Keratinocyte (primary cell): ENCODE results near the gene GFOD1. TPM values are rescaled to one million over a fixed set of nuclear protein-coding genes. Genes with fewer than 3 reads are reported as not detected.

Experiments used
- DNase-seq: peaks from one replicate; pipeline ENCODE4 v3.0.0-alpha.2; 2011; ENCODE audit warnings: low read depth, missing footprints, low spot score
- FAIRE-seq: peaks from 2 replicates; lab custom pipeline; 2011; peaks lifted over from hg19 to GRCh38; lab: Jason Lieb, UNC
- H2AFZ ChIP-seq: 2 replicates; pipeline ENCODE4 v1.6.0; 2012; ENCODE audit warnings: low read length, control low read depth, inconsistent platforms; ENCODE audit not compliant: control insufficient read depth
- H3K27ac ChIP-seq: 2 replicates; pipeline ENCODE4 v1.5.1; 2011; ENCODE audit warnings: low read length; ENCODE audit not compliant: control insufficient read depth, insufficient read depth
- H3K27me3 ChIP-seq: 3 replicates; pipeline ENCODE4 v1.6.0; 2011; ENCODE audit warnings: low read length; ENCODE audit not compliant: control insufficient read depth, insufficient read depth; ENCODE audit errors: extremely low read depth
- H3K36me3 ChIP-seq, 2 experiments: 2 replicates in 1 of 2; 3 replicates in 1 of 2; pipeline ENCODE4 v1.5.1; 2011; ENCODE audit warnings: low read length in 2 of 2, mild to moderate bottlenecking in 1 of 2; ENCODE audit not compliant: control insufficient read depth in 2 of 2, insufficient read depth in 2 of 2; ENCODE audit errors: extremely low read depth in 1 of 2
- H3K4me1 ChIP-seq: 3 replicates; pipeline ENCODE4 v1.5.1; 2011; ENCODE audit warnings: low read length; ENCODE audit not compliant: control insufficient read depth, insufficient read depth; ENCODE audit errors: extremely low read depth
- H3K4me2 ChIP-seq: 3 replicates; pipeline ENCODE4 v1.6.0; 2011; ENCODE audit warnings: low read depth, low read length; ENCODE audit not compliant: control insufficient read depth, insufficient read depth; ENCODE audit errors: extremely low read depth
- H3K4me3 ChIP-seq, 3 experiments: fragments of 200-600 bp in 1 of 3; sonication (generic) in 1 of 3; 2 replicates in 2 of 3; 3 replicates in 1 of 3; pipeline ENCODE4 v1.5.1; 2011 to 2016; ENCODE audit warnings: low read length in 3 of 3, mild to moderate bottlenecking in 3 of 3, control low read depth in 2 of 3, inconsistent platforms in 1 of 3, low read depth in 1 of 3, mixed read lengths in 1 of 3, mixed run types in 1 of 3, moderate library complexity in 1 of 3; ENCODE audit not compliant: control insufficient read depth in 2 of 3, insufficient read depth in 2 of 3; ENCODE audit errors: extremely low read depth in 1 of 3
- H3K79me2 ChIP-seq: 2 replicates; pipeline ENCODE4 v1.6.0; 2012; ENCODE audit warnings: low read length; ENCODE audit not compliant: control insufficient read depth, insufficient read depth
- H3K9ac ChIP-seq: 3 replicates; pipeline ENCODE4 v1.6.0; 2011; ENCODE audit warnings: low read length; ENCODE audit not compliant: control insufficient read depth, insufficient read depth; ENCODE audit errors: extremely low read depth
- H3K9me1 ChIP-seq: 3 replicates; pipeline ENCODE4 v1.6.0; 2011; ENCODE audit warnings: low read length; ENCODE audit not compliant: control insufficient read depth, insufficient read depth; ENCODE audit errors: extremely low read depth
- H3K9me3 ChIP-seq: 2 replicates; pipeline ENCODE4 v1.5.1; 2012; ENCODE audit warnings: low read depth, low read length; ENCODE audit not compliant: control insufficient read depth
- H4K20me1 ChIP-seq: 3 replicates; pipeline ENCODE4 v1.6.0; 2011; ENCODE audit warnings: low read length; ENCODE audit not compliant: control insufficient read depth, insufficient read depth; ENCODE audit errors: extremely low read depth
- EZH2 ChIP-seq: IDR thresholded peaks from one replicate; pipeline ENCODE4 v1.6.1; 2012; ENCODE audit warnings: inconsistent platforms, mild to moderate bottlenecking, low read length, moderate library complexity
- dilution Hi-C: fragments of 300-500 bp; cut with MboI; formaldehyde crosslinking; loops from one replicate; pipeline ENCODE4 v1.7.0; 2020; ENCODE audit warnings: low sequenced_read_pairs; ENCODE audit not compliant: extremely low pct_ligation_motif_present
- polyA plus RNA-seq, 5 experiments: library from polyadenylated mRNA; depleted of rRNA in 3 of 5; stranded (reverse) in 3 of 5; stranded (forward) in 1 of 5; unstranded in 1 of 5; fragments of >200 nt; gene quantifications; 1 replicate in 1 of 5; 2 replicates in 3 of 5; 3 replicates in 1 of 5; pipeline versions ENCODE4 v1.2.1 to v1.2.3, GENCODE V29; 2011 to 2012; ENCODE audit warnings: missing spikeins in 2 of 5, low read depth in 1 of 5, low replicate concordance in 1 of 5
- TF ChIP-seq, protein P1 (sequence below), 3 experiments: IDR thresholded peaks in 1 of 3; conservative IDR thresholded peaks in 1 of 3; optimal IDR thresholded peaks in 1 of 3; 2 replicates in 2 of 3; 3 replicates in 1 of 3; pipeline versions ENCODE3 to v1.5.1; 2011; ENCODE audit warnings: low read length in 3 of 3, mild to moderate bottlenecking in 3 of 3, moderate library complexity in 2 of 3, control low read depth in 1 of 3, inconsistent platforms in 1 of 3; ENCODE audit not compliant: insufficient read depth in 2 of 3; ENCODE audit errors: extremely low read depth in 1 of 3

GFOD1 gene
- polyA plus RNA-seq, 1 donor (not counting 4 experiments of a cell fraction or from before 2014, with no cell fraction given), result 7.2 TPM

- Histone ChIP-seq H3K4me2 (no peak overlapping the region), H4K20me1 (no peaks in the 10 kb centered on the region), H2AFZ (no peak overlapping the region), H3K9me3 (no peaks in the 10 kb centered on the region), H3K4me1 (peaks cover 36% of the 10 kb centered on the region), H3K27ac (no peak overlapping the region), H3K4me3 (no peak overlapping the region), H3K79me2 (peaks cover 25% of the 10 kb centered on the region), H3K9me1 (no peaks in the 10 kb centered on the region), H3K36me3 (no peaks in the 10 kb centered on the region), H3K9ac (no peak overlapping the region), H3K27me3 (no peaks in the 10 kb centered on the region)
- dilution Hi-C loops, result no loop called here
- FAIRE-seq, result no peak
- no peak for DNase-seq
- TF ChIP-seq, protein P1, sequence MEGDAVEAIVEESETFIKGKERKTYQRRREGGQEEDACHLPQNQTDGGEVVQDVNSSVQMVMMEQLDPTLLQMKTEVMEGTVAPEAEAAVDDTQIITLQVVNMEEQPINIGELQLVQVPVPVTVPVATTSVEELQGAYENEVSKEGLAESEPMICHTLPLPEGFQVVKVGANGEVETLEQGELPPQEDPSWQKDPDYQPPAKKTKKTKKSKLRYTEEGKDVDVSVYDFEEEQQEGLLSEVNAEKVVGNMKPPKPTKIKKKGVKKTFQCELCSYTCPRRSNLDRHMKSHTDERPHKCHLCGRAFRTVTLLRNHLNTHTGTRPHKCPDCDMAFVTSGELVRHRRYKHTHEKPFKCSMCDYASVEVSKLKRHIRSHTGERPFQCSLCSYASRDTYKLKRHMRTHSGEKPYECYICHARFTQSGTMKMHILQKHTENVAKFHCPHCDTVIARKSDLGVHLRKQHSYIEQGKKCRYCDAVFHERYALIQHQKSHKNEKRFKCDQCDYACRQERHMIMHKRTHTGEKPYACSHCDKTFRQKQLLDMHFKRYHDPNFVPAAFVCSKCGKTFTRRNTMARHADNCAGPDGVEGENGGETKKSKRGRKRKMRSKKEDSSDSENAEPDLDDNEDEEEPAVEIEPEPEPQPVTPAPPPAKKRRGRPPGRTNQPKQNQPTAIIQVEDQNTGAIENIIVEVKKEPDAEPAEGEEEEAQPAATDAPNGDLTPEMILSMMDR (optimal IDR thresholded peaks at IDR 0.05 in 1 of 3, IDR thresholded peaks at IDR 0.05 in 1 of 3, conservative IDR thresholded peaks at IDR 0.05 in 1 of 3; ENCODE audit: extremely low read depth in 1 of 3, insufficient read depth in 2 of 3, low read length in 3 of 3), result no peak
- TF ChIP-seq EZH2, result no peak
Observed at GRCh38 chr6:13396241-13396792, 91.1 kb downstream of the GFOD1 start.

GRCh38 chr6:13395272-13396237 is 91.8 kb downstream of the GFOD1 start:
- H3K4me2 ChIP-seq, result peak overlapping the region; percentile 22
- H3K9me1 ChIP-seq, result no peaks in the 10 kb centered on the region
- H3K79me2 ChIP-seq, result peaks cover 21% of the 10 kb centered on the region
- no peaks in the 10 kb centered on the region for H4K20me1 ChIP-seq
- dilution Hi-C loops, result no loop called here
- no peak for FAIRE-seq
- no peak overlapping the region for H3K4me3 ChIP-seq
- no peaks in the 10 kb centered on the region for H3K9me3 ChIP-seq
- peak overlapping the region; percentile 60 for H3K27ac ChIP-seq
- peaks cover 33% of the 10 kb centered on the region for H3K4me1 ChIP-seq
- H3K27me3 ChIP-seq, result no peaks in the 10 kb centered on the region
- no peak for DNase-seq
- no peak for TF ChIP-seq EZH2
- TF ChIP-seq, protein P1 (optimal IDR thresholded peaks at IDR 0.05 in 1 of 3, IDR thresholded peaks at IDR 0.05 in 1 of 3, conservative IDR thresholded peaks at IDR 0.05 in 1 of 3; ENCODE audit: extremely low read depth in 1 of 3, insufficient read depth in 2 of 3, low read length in 3 of 3), result no peak
- no peaks in the 10 kb centered on the region for H3K36me3 ChIP-seq
- H3K9ac ChIP-seq, result peak overlapping the region; percentile 18
- H2AFZ ChIP-seq, result no peak overlapping the region
